ENCODE data around the gene THUMPD3. TPM values are rescaled to one million over a fixed set of nuclear protein-coding genes. Genes with fewer than 3 reads are reported as not detected.

THUMPD3 gene
- total RNA-seq, 1 donor from 2014 or later: 33.2 TPM

DNA sequence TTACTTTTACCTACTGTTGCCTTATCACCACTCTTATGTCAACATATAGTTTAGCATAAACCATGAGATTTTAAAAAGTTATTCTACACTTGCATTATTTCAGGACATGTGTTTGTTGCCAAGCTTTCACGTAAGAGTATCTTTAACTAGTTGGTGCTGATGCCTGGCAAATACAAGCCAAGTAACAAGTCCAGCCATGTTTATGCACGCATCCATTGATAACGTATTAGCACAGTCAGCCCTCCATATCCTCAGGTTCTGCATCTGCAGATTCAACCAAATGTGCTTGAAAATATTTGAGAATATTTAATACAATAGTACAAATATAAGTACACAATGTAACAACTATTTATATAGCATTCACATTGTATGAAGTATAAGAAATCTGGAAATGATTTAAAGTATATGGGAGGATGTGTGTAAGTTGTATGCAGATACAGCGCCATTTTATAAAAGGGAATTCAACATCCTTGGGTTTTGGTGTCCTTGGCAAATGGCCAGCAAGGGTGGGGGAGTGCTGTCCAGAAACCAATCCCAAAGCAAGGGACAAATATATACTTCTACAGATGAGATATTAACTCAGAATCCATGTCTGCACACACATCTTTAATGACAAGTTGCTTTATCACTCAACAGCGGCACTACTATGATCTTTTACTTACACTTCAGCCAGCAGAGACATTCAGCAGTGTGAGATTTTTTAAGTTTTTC lies 25.9 kb downstream of the THUMPD3 start:
- peaks cover 3% of the 10 kb centered on the region for H3K36me3 ChIP-seq (ENCODE audit: control insufficient read depth, insufficient read depth, low read length)
- H3K27me3 ChIP-seq (ENCODE audit: control insufficient read depth, insufficient read depth, low read length): no peaks in the 10 kb centered on the region
- TF ChIP-seq, protein P1, sequence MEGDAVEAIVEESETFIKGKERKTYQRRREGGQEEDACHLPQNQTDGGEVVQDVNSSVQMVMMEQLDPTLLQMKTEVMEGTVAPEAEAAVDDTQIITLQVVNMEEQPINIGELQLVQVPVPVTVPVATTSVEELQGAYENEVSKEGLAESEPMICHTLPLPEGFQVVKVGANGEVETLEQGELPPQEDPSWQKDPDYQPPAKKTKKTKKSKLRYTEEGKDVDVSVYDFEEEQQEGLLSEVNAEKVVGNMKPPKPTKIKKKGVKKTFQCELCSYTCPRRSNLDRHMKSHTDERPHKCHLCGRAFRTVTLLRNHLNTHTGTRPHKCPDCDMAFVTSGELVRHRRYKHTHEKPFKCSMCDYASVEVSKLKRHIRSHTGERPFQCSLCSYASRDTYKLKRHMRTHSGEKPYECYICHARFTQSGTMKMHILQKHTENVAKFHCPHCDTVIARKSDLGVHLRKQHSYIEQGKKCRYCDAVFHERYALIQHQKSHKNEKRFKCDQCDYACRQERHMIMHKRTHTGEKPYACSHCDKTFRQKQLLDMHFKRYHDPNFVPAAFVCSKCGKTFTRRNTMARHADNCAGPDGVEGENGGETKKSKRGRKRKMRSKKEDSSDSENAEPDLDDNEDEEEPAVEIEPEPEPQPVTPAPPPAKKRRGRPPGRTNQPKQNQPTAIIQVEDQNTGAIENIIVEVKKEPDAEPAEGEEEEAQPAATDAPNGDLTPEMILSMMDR (IDR thresholded peaks at IDR 0.05; ENCODE audit: insufficient read depth, low read length, poor library complexity, severe bottlenecking): no peak
- no peak for DNase-seq (ENCODE audit: low read depth)
- no peak overlapping the region for H3K4me3 ChIP-seq (ENCODE audit: low read depth, low read length)

DNA sequence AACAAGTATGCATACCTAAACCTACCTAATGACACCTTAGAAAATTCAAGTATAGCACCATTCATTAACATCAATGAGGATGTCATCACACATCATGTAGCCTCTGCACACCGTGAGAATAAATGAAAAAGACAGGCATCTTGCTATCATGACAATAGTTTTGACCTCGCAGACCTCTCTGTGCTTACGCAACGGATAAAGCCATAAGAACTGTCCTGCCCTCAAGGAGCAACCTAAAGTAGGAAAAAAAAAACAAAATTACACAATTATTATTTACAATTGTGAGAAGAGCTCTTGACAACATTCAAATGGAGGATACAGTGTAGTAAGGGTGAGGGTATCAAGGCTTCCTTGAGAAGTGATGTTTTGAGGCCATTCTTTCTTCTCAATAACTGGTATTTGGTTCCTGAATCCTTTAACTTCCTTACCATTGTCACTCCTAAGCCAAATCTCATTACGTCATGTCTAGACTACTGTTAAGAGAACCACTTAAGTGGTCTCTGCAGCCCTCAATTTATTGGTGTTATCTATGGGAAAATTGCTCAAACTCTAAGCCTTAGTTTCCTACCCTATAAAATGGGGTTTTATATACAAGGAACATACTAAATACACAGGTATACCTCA lies 27.5 kb downstream of the THUMPD3 start:
- Histone ChIP-seq H3K36me3 (ENCODE audit: control insufficient read depth, insufficient read depth, low read length) (peaks cover 3% of the 10 kb centered on the region), H3K27me3 (ENCODE audit: control insufficient read depth, insufficient read depth, low read length) (no peaks in the 10 kb centered on the region), H3K4me3 (ENCODE audit: low read depth, low read length) (no peak overlapping the region)
- TF ChIP-seq, protein P1 (IDR thresholded peaks at IDR 0.05; ENCODE audit: insufficient read depth, low read length, poor library complexity, severe bottlenecking): no peak
- no peak for DNase-seq (ENCODE audit: low read depth)

DNA sequence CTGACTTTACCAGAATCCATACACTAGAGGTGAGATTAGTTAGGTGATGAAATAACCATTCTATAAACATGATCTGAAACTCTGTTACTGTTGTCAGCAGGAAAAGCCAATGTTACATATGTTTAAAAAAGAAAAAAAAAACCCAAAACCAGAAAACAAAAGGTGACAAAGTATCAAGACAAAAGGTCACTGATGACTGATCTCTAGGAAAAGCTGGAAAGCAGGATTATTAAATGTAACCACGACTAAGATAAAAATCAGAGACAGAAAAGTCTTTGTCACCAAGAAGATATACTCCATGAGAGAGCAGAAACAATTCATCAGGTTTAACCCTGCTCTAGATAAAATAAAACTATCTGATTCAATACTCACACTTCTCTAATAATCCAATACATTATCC lies 29.2 kb downstream of the THUMPD3 start:
- Histone ChIP-seq H3K36me3 (ENCODE audit: control insufficient read depth, insufficient read depth, low read length) (peaks cover 3% of the 10 kb centered on the region), H3K27me3 (ENCODE audit: control insufficient read depth, insufficient read depth, low read length) (no peaks in the 10 kb centered on the region), H3K4me3 (ENCODE audit: low read depth, low read length) (no peak overlapping the region)
- TF ChIP-seq, protein P1 (IDR thresholded peaks at IDR 0.05; ENCODE audit: insufficient read depth, low read length, poor library complexity, severe bottlenecking): no peak
- DNase-seq (ENCODE audit: low read depth): no peak

DNA sequence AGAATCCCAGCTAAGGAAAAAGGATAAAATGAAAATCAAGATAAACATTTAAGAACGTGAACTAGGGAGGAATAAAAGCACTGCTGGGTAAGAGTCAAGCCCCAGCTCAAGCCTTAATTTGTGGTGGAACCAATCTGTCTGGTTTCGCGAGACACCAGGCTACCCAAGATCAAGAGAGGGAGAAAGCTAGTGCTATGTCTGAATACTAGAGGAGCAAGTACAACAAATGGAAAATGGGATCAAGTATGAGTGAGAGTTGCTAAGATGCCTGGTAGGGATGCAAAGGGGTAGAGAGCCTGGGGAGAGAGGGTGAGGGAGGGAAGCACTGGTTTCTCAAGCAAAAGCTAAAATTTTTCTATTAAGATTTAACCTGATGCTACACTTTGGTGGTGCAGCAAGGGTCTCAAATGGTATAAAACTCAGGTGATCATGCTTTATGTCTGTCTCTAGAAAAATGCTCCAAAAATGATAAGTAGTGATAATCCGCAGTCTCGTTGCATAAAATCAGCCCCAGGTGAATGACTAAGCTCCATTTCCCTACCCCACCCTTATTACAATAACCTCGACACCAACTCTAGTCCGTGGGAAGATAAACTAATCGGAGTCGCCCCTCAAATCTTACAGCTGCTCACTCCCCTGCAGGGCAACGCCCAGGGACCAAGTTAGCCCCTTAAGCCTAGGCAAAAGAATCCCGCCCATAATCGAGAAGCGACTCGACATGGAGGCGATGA lies 32.9 kb downstream of the THUMPD3 start:
- Histone ChIP-seq H3K4me3 (ENCODE audit: low read depth, low read length) (peak overlapping the region; percentile 92), H3K27me3 (ENCODE audit: control insufficient read depth, insufficient read depth, low read length) (no peaks in the 10 kb centered on the region), H3K36me3 (ENCODE audit: control insufficient read depth, insufficient read depth, low read length) (no peaks in the 10 kb centered on the region)
- TF ChIP-seq, protein P1 (IDR thresholded peaks at IDR 0.05; ENCODE audit: insufficient read depth, low read length, poor library complexity, severe bottlenecking): no peak
- DNase-seq (ENCODE audit: low read depth): no peak

DNA sequence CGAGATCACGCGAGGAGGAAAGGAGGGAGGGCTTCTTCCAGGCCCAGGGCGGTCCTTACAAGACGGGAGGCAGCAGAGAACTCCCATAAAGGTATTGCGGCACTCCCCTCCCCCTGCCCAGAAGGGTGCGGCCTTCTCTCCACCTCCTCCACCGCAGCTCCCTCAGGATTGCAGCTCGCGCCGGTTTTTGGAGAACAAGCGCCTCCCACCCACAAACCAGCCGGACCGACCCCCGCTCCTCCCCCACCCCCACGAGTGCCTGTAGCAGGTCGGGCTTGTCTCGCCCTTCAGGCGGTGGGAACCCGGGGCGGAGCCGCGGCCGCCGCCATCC lies 33.4 kb downstream of the THUMPD3 start:
- TF ChIP-seq, protein P1 (IDR thresholded peaks at IDR 0.05; ENCODE audit: insufficient read depth, low read length, poor library complexity, severe bottlenecking): no peak
- Histone ChIP-seq H3K4me3 (ENCODE audit: low read depth, low read length) (peak overlapping the region; percentile 92), H3K36me3 (ENCODE audit: control insufficient read depth, insufficient read depth, low read length) (no peaks in the 10 kb centered on the region), H3K27me3 (ENCODE audit: control insufficient read depth, insufficient read depth, low read length) (no peaks in the 10 kb centered on the region)
- peak; percentile 93 for DNase-seq (ENCODE audit: low read depth)
